HUES64 (cell line): Measurements from ENCODE around the gene CD83.

Source experiments
- H3K27ac ChIP-seq: 2 replicates; pipeline ENCODE4 v1.7.0; 2013; ENCODE audit warnings: low read depth, low read length, inconsistent platforms
- H3K27me3 ChIP-seq: 2 replicates; pipeline ENCODE4 v1.6.1; 2013; ENCODE audit warnings: mild to moderate bottlenecking, low read length; ENCODE audit not compliant: insufficient read depth
- H3K36me3 ChIP-seq: 2 replicates; pipeline ENCODE4 v1.6.1; 2013; ENCODE audit warnings: mild to moderate bottlenecking, low read length; ENCODE audit not compliant: insufficient read depth
- H3K4me1 ChIP-seq: 2 replicates; pipeline ENCODE4 v1.6.1; 2013; ENCODE audit warnings: mild to moderate bottlenecking, low read length, moderate library complexity; ENCODE audit not compliant: insufficient read depth
- H3K4me3 ChIP-seq: 2 replicates; pipeline ENCODE4 v1.5.1; 2013; ENCODE audit warnings: mild to moderate bottlenecking, low read length, moderate library complexity
- H3K9ac ChIP-seq: 2 replicates; pipeline ENCODE4 v1.6.1; 2013; ENCODE audit warnings: mild to moderate bottlenecking, low read depth, low read length
- H3K9me3 ChIP-seq: 2 replicates; pipeline ENCODE4 v1.6.1; 2013; ENCODE audit warnings: low read depth, low read length; ENCODE audit not compliant: insufficient read depth
- WGBS: fragments of 150-250, 120-280 bp; methylation state at CpG from one replicate; pipeline ENCODE4 v1.1.7; 2013; ENCODE audit warnings: missing lambda C conversion rate; 5-methylcytosine and 5-hydroxymethylcytosine counted together

The CD83 gene

GRCh38 chr6:14079971-14080370, 37.6 kb upstream of the CD83 start:
- Histone ChIP-seq H3K4me1 (peaks cover 8% of the 10 kb centered on the region; the same call in 1 of the 2 replicates), H3K36me3 (no peaks in the 10 kb centered on the region), H3K4me3 (no peak overlapping the region), H3K9ac (no peak overlapping the region), H3K27me3 (no peaks in the 10 kb centered on the region), H3K9me3 (no peaks in the 10 kb centered on the region), H3K27ac (no peak overlapping the region)
- 95% methylated on average over 3 of the region's 3 CpGs for WGBS

- Histone ChIP-seq H3K27me3 (no peaks in the 10 kb centered on the region), H3K4me1 (peaks cover 3% of the 10 kb centered on the region; the same call in 1 of the 2 replicates)
Measured at GRCh38 chr6:14081126-14081525, 36.4 kb upstream of the CD83 start.

GRCh38 chr6:14082771-14083170, 34.8 kb upstream of the CD83 start:
- Histone ChIP-seq H3K27ac (no peak overlapping the region), H3K9ac (no peak overlapping the region), H3K27me3 (no peaks in the 10 kb centered on the region), H3K36me3 (no peaks in the 10 kb centered on the region), H3K4me3 (no peak overlapping the region), H3K9me3 (no peaks in the 10 kb centered on the region), H3K4me1 (peaks cover 4% of the 10 kb centered on the region)
- WGBS, result 46% methylated on average over 3 of the region's 3 CpGs

More at GRCh38 chr6:14081126-14081525, 36.4 kb upstream of the CD83 start:
- H3K36me3 ChIP-seq, result no peaks in the 10 kb centered on the region
- no peak overlapping the region for H3K27ac ChIP-seq
- H3K9ac ChIP-seq, result no peak overlapping the region
- H3K4me3 ChIP-seq, result no peak overlapping the region
- WGBS, result 93% methylated on average over 5 of the region's 5 CpGs
- no peaks in the 10 kb centered on the region for H3K9me3 ChIP-seq

GRCh38 chr6:14083262-14083661, 34.3 kb upstream of the CD83 start:
- H3K27me3 ChIP-seq, result no peaks in the 10 kb centered on the region
- H3K4me1 ChIP-seq, result peaks cover 9% of the 10 kb centered on the region
- H3K36me3 ChIP-seq, result no peaks in the 10 kb centered on the region
- H3K9me3 ChIP-seq, result no peaks in the 10 kb centered on the region
- WGBS, result 98% methylated on average over 2 of the region's 3 CpGs
- H3K27ac ChIP-seq, result no peak overlapping the region
- H3K4me3 ChIP-seq, result no peak overlapping the region
- no peak overlapping the region for H3K9ac ChIP-seq

GRCh38 chr6:14083751-14084150, 33.8 kb upstream of the CD83 start:
- no peak overlapping the region for H3K9ac ChIP-seq
- H3K27me3 ChIP-seq, result no peaks in the 10 kb centered on the region
- peaks cover 14% of the 10 kb centered on the region for H3K4me1 ChIP-seq
- 97% methylated on average over 3 of the region's 3 CpGs for WGBS
- no peaks in the 10 kb centered on the region for H3K36me3 ChIP-seq
- no peaks in the 10 kb centered on the region for H3K9me3 ChIP-seq
- H3K27ac ChIP-seq, result no peak overlapping the region
- H3K4me3 ChIP-seq, result no peak overlapping the region

- Histone ChIP-seq H3K4me3 (no peak overlapping the region), H3K4me1 (peaks cover 14% of the 10 kb centered on the region), H3K9me3 (no peaks in the 10 kb centered on the region), H3K36me3 (no peaks in the 10 kb centered on the region), H3K27me3 (no peaks in the 10 kb centered on the region), H3K9ac (no peak overlapping the region), H3K27ac (no peak overlapping the region)
- WGBS, result 93% methylated on average over 10 of the region's 11 CpGs
Measured at GRCh38 chr6:14084388-14084787, 33.2 kb upstream of the CD83 start.

GRCh38 chr6:14085176-14085787, 32.3 kb upstream of the CD83 start:
- Histone ChIP-seq H3K9ac (no peak overlapping the region), H3K9me3 (no peaks in the 10 kb centered on the region), H3K4me1 (peaks cover 14% of the 10 kb centered on the region), H3K27me3 (no peaks in the 10 kb centered on the region), H3K36me3 (no peaks in the 10 kb centered on the region), H3K4me3 (no peak overlapping the region), H3K27ac (no peak overlapping the region)
- WGBS, result 94% methylated on average over 5 of the region's 5 CpGs

GRCh38 chr6:14086701-14087100, 30.9 kb upstream of the CD83 start:
- H3K27ac ChIP-seq, result no peak overlapping the region
- peaks cover 14% of the 10 kb centered on the region for H3K4me1 ChIP-seq
- 90% methylated on average over 1 of the region's 1 CpG for WGBS

GRCh38 chr6:14088600-14089192, 28.9 kb upstream of the CD83 start:
- no peak overlapping the region for H3K9ac ChIP-seq
- H3K27me3 ChIP-seq, result no peaks in the 10 kb centered on the region
- no peak overlapping the region for H3K27ac ChIP-seq
- H3K36me3 ChIP-seq, result no peaks in the 10 kb centered on the region
- H3K4me3 ChIP-seq, result no peak overlapping the region
- H3K4me1 ChIP-seq, result peaks cover 11% of the 10 kb centered on the region
- WGBS, result 70% methylated on average over 3 of the region's 4 CpGs
- H3K9me3 ChIP-seq, result peaks cover 2% of the 10 kb centered on the region; the same call in 1 of the 2 replicates

More at GRCh38 chr6:14086701-14087100, 30.9 kb upstream of the CD83 start:
- H3K9ac ChIP-seq, result no peak overlapping the region
- no peaks in the 10 kb centered on the region for H3K36me3 ChIP-seq
- no peak overlapping the region for H3K4me3 ChIP-seq
- no peaks in the 10 kb centered on the region for H3K9me3 ChIP-seq
- no peaks in the 10 kb centered on the region for H3K27me3 ChIP-seq

- 91% methylated on average over 7 of the region's 7 CpGs for WGBS
- peaks cover 2% of the 10 kb centered on the region; the same call in 1 of the 2 replicates for H3K9me3 ChIP-seq
- no peak overlapping the region for H3K9ac ChIP-seq
- no peaks in the 10 kb centered on the region for H3K36me3 ChIP-seq
- H3K4me1 ChIP-seq, result peaks cover 11% of the 10 kb centered on the region
- H3K27me3 ChIP-seq, result no peaks in the 10 kb centered on the region
- no peak overlapping the region for H3K27ac ChIP-seq
- no peak overlapping the region for H3K4me3 ChIP-seq
Measured at GRCh38 chr6:14089224-14089623, 28.3 kb upstream of the CD83 start.

- no peak overlapping the region for H3K4me3 ChIP-seq
- H3K36me3 ChIP-seq, result no peaks in the 10 kb centered on the region
- H3K9me3 ChIP-seq, result peaks cover 2% of the 10 kb centered on the region; the same call in 1 of the 2 replicates
- no peak overlapping the region for H3K27ac ChIP-seq
- no peak overlapping the region for H3K9ac ChIP-seq
- H3K27me3 ChIP-seq, result no peaks in the 10 kb centered on the region
- WGBS, result 96% methylated on average over 3 of the region's 4 CpGs
- H3K4me1 ChIP-seq, result peaks cover 11% of the 10 kb centered on the region
Measured at GRCh38 chr6:14091339-14091978, 26.1 kb upstream of the CD83 start.
